ENCODE measurements around the gene FNBP1L.

- TF ChIP-seq, protein P1, sequence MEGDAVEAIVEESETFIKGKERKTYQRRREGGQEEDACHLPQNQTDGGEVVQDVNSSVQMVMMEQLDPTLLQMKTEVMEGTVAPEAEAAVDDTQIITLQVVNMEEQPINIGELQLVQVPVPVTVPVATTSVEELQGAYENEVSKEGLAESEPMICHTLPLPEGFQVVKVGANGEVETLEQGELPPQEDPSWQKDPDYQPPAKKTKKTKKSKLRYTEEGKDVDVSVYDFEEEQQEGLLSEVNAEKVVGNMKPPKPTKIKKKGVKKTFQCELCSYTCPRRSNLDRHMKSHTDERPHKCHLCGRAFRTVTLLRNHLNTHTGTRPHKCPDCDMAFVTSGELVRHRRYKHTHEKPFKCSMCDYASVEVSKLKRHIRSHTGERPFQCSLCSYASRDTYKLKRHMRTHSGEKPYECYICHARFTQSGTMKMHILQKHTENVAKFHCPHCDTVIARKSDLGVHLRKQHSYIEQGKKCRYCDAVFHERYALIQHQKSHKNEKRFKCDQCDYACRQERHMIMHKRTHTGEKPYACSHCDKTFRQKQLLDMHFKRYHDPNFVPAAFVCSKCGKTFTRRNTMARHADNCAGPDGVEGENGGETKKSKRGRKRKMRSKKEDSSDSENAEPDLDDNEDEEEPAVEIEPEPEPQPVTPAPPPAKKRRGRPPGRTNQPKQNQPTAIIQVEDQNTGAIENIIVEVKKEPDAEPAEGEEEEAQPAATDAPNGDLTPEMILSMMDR (conservative IDR thresholded peaks at IDR 0.05; ENCODE audit: low read depth in 2 of 2) = no peak
- TF ChIP-seq POLR2AphosphoS5 (IDR thresholded peaks at IDR 0.05; ENCODE audit: low read depth) (no peak), EZH2 (IDR thresholded peaks at IDR 0.05; ENCODE audit: low read depth, unreplicated experiment) (no peak), REST (IDR thresholded peaks at IDR 0.05; ENCODE audit: unreplicated experiment) (no peak), JUNB (IDR thresholded peaks at IDR 0.05; ENCODE audit: unreplicated experiment) (no peak), ETS1 (IDR thresholded peaks at IDR 0.05) (no peak), CREB1 (CRISPR knock-in tag; IDR thresholded peaks at IDR 0.05; ENCODE audit: low read depth) (no peak), ZNF114 (CRISPR knock-in tag; IDR thresholded peaks at IDR 0.05) (no peak), NANOG (IDR thresholded peaks at IDR 0.05; ENCODE audit: borderline replicate concordance) (no peak), ZNF331 (CRISPR knock-in tag; IDR thresholded peaks at IDR 0.05; ENCODE audit: low read depth) (no peak), EZH2phosphoT487 (IDR thresholded peaks at IDR 0.05; ENCODE audit: unreplicated experiment) (no peak), STAT1 (IDR thresholded peaks at IDR 0.05; ENCODE audit: unreplicated experiment) (no peak)
- TF ChIP-seq, protein P2, sequence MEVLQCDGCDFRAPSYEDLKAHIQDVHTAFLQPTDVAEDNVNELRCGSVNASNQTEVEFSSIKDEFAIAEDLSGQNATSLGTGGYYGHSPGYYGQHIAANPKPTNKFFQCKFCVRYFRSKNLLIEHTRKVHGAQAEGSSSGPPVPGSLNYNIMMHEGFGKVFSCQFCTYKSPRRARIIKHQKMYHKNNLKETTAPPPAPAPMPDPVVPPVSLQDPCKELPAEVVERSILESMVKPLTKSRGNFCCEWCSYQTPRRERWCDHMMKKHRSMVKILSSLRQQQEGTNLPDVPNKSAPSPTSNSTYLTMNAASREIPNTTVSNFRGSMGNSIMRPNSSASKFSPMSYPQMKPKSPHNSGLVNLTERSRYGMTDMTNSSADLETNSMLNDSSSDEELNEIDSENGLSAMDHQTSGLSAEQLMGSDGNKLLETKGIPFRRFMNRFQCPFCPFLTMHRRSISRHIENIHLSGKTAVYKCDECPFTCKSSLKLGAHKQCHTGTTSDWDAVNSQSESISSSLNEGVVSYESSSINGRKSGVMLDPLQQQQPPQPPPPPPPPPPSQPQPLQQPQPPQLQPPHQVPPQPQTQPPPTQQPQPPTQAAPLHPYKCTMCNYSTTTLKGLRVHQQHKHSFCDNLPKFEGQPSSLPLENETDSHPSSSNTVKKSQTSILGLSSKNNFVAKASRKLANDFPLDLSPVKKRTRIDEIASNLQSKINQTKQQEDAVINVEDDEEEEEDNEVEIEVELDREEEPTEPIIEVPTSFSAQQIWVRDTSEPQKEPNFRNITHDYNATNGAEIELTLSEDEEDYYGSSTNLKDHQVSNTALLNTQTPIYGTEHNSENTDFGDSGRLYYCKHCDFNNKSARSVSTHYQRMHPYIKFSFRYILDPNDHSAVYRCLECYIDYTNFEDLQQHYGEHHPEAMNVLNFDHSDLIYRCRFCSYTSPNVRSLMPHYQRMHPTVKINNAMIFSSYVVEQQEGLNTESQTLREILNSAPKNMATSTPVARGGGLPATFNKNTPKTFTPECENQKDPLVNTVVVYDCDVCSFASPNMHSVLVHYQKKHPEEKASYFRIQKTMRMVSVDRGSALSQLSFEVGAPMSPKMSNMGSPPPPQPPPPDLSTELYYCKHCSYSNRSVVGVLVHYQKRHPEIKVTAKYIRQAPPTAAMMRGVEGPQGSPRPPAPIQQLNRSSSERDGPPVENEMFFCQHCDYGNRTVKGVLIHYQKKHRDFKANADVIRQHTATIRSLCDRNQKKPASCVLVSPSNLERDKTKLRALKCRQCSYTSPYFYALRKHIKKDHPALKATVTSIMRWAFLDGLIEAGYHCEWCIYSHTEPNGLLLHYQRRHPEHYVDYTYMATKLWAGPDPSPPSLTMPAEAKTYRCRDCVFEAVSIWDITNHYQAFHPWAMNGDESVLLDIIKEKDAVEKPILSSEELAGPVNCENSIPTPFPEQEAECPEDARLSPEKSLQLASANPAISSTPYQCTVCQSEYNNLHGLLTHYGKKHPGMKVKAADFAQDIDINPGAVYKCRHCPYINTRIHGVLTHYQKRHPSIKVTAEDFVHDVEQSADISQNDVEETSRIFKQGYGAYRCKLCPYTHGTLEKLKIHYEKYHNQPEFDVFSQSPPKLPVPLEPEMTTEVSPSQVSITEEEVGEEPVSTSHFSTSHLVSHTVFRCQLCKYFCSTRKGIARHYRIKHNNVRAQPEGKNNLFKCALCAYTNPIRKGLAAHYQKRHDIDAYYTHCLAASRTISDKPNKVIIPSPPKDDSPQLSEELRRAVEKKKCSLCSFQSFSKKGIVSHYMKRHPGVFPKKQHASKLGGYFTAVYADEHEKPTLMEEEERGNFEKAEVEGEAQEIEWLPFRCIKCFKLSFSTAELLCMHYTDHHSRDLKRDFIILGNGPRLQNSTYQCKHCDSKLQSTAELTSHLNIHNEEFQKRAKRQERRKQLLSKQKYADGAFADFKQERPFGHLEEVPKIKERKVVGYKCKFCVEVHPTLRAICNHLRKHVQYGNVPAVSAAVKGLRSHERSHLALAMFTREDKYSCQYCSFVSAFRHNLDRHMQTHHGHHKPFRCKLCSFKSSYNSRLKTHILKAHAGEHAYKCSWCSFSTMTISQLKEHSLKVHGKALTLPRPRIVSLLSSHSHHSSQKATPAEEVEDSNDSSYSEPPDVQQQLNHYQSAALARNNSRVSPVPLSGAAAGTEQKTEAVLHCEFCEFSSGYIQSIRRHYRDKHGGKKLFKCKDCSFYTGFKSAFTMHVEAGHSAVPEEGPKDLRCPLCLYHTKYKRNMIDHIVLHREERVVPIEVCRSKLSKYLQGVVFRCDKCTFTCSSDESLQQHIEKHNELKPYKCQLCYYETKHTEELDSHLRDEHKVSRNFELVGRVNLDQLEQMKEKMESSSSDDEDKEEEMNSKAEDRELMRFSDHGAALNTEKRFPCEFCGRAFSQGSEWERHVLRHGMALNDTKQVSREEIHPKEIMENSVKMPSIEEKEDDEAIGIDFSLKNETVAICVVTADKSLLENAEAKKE (CRISPR knock-in tag; IDR thresholded peaks at IDR 0.05) = no peak
These were observed 137.4 kb downstream of the FNBP1L start for GRCh38 chr1:93585059-93585966.
